ENCODE results near the gene SLC2A1. TPM values are rescaled to one million over a fixed set of nuclear protein-coding genes. Genes with fewer than 3 reads are reported as not detected.

The SLC2A1 gene
- total RNA-seq (100 to 1,000 TPM in 3 of 7 donors, 10 to 100 TPM in 4; 26.2 to 142 (median 83.1) TPM), polyA plus RNA-seq (10 to 100 TPM; 18.3 to 31.0 (median 19.5) TPM)
- long read RNA-seq, donor 1, partial matches to known transcripts = 6 of 18 reads
- long read RNA-seq, donor 1, other reads (novel, unspliced or antisense) = 0 of 18 reads
- long read RNA-seq, donor 2, transcript SLC2A1-203 (10 exons, 3,670 nt) = major isoform, 17 of 47 reads
- long read RNA-seq, donor 2, transcript SLC2A1-204 (2 exons, 541 nt) = minor isoform, 9 of 47 reads
- long read RNA-seq, donor 2, partial matches to known transcripts = 16 of 47 reads
- long read RNA-seq, donor 2, other reads (novel, unspliced or antisense) = 0 of 47 reads

GRCh38 chr1:42958488-42959319, at the start of gene SLC2A1:
Gene SLC2A1, minus strand, starts transcription at chr1:42958868. Its CDS starts 217 bp downstream, at chr1:42958651.
- Histone ChIP-seq H3K4me3 (peak within 1 kb of the TSS; percentile 55 to 96 (median 84)), H3K36me3 (peaks cover 0 to 9% (median 0%) of the 10 kb centered on the region in 6 donors), H3K27me3 (replicated peaks in 1 of 7) (peaks cover 0 to 51% (median 7%) of the 10 kb centered on the region in 7 donors), H3K27ac (peak within 1 kb of the TSS; percentile 63 to 94 (median 90)), H3K4me1 (peaks cover 11 to 94% (median 56%) of the 10 kb centered on the region in 6 donors), H3K9me3 (no peaks in the 10 kb centered on the region)
- peak; percentile 99 for DNase-seq
- intact Hi-C loops (cut with DNase I; ENCODE audit: low total_unique reads) = no loop called here
- WGBS, 5 donors = 0 to 1% (median 1%) methylated on average over 38 to 87 of the region's 87 CpGs
- TF ChIP-seq POLR2A (IDR thresholded peaks at IDR 0.05) (peak; percentile 77 to 95 (median 79)), POLR2AphosphoS5 (IDR thresholded peaks at IDR 0.05) (peak; percentile 99)
- TF ChIP-seq, protein P1, sequence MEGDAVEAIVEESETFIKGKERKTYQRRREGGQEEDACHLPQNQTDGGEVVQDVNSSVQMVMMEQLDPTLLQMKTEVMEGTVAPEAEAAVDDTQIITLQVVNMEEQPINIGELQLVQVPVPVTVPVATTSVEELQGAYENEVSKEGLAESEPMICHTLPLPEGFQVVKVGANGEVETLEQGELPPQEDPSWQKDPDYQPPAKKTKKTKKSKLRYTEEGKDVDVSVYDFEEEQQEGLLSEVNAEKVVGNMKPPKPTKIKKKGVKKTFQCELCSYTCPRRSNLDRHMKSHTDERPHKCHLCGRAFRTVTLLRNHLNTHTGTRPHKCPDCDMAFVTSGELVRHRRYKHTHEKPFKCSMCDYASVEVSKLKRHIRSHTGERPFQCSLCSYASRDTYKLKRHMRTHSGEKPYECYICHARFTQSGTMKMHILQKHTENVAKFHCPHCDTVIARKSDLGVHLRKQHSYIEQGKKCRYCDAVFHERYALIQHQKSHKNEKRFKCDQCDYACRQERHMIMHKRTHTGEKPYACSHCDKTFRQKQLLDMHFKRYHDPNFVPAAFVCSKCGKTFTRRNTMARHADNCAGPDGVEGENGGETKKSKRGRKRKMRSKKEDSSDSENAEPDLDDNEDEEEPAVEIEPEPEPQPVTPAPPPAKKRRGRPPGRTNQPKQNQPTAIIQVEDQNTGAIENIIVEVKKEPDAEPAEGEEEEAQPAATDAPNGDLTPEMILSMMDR (IDR thresholded peaks at IDR 0.05 in 8 of 11, conservative IDR thresholded peaks at IDR 0.05 in 3 of 11) = peak in 2 of 11 experiments; percentile 6 to 14

DNA sequence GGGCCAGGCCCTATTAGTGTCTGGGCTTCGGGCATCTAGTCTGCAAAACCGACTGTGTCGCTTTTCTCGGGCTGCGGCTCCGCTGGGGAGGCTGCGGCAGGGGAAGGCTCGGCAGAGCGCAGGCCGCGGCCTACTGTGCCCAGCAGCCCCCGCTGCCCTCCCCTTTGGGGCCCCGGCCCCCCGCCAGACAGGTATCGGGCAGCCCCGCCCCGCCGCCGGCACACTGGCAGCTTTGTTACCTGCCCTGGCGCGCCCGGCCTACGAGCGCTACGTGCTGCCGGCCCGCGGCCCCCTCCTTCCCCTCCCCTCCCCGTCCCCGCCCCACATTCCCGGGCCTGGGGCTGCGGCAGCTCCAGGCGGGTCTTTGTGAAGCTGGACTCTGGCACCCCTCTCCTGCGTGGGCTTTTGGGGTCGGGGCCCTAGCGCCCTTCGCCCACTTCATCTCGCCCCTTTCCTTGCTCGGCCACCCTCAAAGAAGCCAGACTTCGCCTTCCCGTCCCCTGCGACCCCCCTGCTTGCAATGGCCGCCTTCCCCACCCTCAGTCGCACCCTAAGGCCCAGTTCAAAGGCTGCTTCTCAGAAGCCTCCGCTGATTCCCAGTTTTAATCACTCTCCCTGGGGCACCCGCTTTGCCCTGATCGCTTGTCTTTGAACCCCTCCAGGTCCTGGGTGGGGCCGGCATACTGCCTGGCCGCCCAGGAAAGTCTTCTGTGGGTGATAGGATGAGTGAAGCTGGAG, 48.9 kb upstream of the SLC2A1 start:
- TF ChIP-seq, protein P1 (IDR thresholded peaks at IDR 0.05 in 8 of 11, conservative IDR thresholded peaks at IDR 0.05 in 3 of 11) = no peak
- TF ChIP-seq POLR2AphosphoS5 (IDR thresholded peaks at IDR 0.05) (no peak), POLR2A (IDR thresholded peaks at IDR 0.05) (no peak)
- no peaks in the 10 kb centered on the region for H3K9me3 ChIP-seq
- H3K27me3 ChIP-seq (replicated peaks in 1 of 7) = peaks cover 0 to 32% (median 7%) of the 10 kb centered on the region in 7 donors
- intact Hi-C loops (cut with DNase I; ENCODE audit: low total_unique reads) = no loop called here
- 59 to 84% (median 63%) methylated on average over 22 to 49 of the region's 49 CpGs for WGBS, 5 donors
- peaks cover 0 to 7% (median 0%) of the 10 kb centered on the region in 6 donors for H3K4me1 ChIP-seq
- no peak overlapping the region for H3K27ac ChIP-seq
- no peak overlapping the region for H3K4me3 ChIP-seq
- no peaks in the 10 kb centered on the region for H3K36me3 ChIP-seq
- DNase-seq = no peak

DNA sequence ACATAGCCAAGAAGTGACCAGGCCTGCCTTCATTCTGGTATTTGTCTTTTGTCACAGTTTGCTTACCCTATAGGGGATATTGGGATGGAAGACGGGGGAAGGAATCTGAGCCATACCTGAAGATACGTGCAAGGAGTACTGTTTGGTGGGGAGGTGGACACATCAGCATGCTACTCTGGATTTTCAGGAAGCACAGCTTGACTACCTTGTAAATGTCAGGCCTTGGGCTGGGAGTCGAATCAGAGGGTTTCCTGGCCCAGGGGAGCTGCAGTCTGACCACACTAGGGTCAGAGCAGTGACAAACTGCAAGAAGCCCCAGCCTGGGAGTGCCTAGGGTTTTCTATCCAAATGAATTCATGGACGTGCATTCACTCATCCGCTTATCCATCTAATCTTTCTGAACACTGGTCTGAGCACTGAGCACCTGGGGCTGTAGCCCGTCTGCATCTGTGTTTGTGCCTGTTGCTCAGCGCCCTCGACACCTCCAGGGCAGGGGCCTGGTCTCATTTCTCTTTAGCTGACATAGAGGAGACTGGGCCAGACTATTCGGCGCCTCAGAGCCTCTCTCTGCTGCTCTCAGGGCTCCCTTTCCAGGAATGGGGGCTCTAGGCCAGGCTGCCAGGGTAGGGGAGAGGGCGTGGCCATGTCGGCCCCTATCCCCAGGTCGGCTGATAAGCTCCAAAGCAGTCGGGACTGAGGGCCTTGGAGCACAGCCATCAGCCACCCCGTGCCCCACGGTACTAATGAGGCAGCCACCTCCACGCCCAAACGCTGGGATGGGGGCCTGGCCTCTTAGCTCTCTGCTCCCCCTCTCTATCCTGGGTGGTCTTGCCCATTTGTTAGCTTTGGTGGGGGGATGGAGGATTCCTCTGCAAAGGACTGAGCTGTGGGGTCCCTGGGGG, 47.0 kb upstream of the SLC2A1 start:
- H3K4me3 ChIP-seq = no peak overlapping the region
- no peaks in the 10 kb centered on the region for H3K9me3 ChIP-seq
- intact Hi-C loops (cut with DNase I; ENCODE audit: low total_unique reads) = no loop called here
- H3K36me3 ChIP-seq = no peaks in the 10 kb centered on the region
- H3K4me1 ChIP-seq = peaks cover 0 to 7% (median 0%) of the 10 kb centered on the region in 6 donors
- DNase-seq = no peak
- TF ChIP-seq POLR2A (IDR thresholded peaks at IDR 0.05) (no peak), POLR2AphosphoS5 (IDR thresholded peaks at IDR 0.05) (no peak)
- TF ChIP-seq, protein P1 (IDR thresholded peaks at IDR 0.05 in 8 of 11, conservative IDR thresholded peaks at IDR 0.05 in 3 of 11) = no peak
- H3K27ac ChIP-seq = no peak overlapping the region
- 73 to 84% (median 80%) methylated on average over 15 to 18 of the region's 18 CpGs for WGBS, 5 donors
- H3K27me3 ChIP-seq (replicated peaks in 1 of 7) = peaks cover 0 to 32% (median 7%) of the 10 kb centered on the region in 7 donors
